Heart left ventricle (tissue), 16 donors: ENCODE measurements around the gene NMRAL1. TPM values are rescaled to one million over a fixed set of nuclear protein-coding genes. Genes with fewer than 3 reads are reported as not detected.

ENCODE experiments used
- ATAC-seq, 4 donors: fragments of 200-7000 bp; cut with Tn5 transposase; one replicate each; pipeline ENCODE4 v1.9.1; 2020 to 2022; ENCODE audit warnings: moderate library complexity in 4 of 4, mild to moderate bottlenecking in 3 of 4, moderate number of reproducible peaks in 1 of 4
- DNase-seq, 5 donors: peaks; one replicate each; pipeline ENCODE4 v3.0.0-alpha.2; 2020
- H3K27ac ChIP-seq, 12 donors: fragments of 200-600 bp; sonication (generic) in 4 of 12; one replicate each; pipeline versions ENCODE4 v1.5.0 to v1.8.0; 2016 to 2022; ENCODE audit warnings: mild to moderate bottlenecking in 2 of 12
- H3K27me3 ChIP-seq, 9 donors: fragments of 200-600 bp; sonication (generic) in 2 of 9; one replicate each; pipeline versions ENCODE4 v1.5.1 to v1.8.0; 2016 to 2022; ENCODE audit warnings: mild to moderate bottlenecking in 3 of 9
- H3K36me3 ChIP-seq, 9 donors: fragments of 200-600 bp; sonication (generic) in 2 of 9; one replicate each; pipeline versions ENCODE4 v1.5.0 to v1.8.0; 2018 to 2022; ENCODE audit warnings: mild to moderate bottlenecking in 2 of 9
- H3K4me1 ChIP-seq, 12 donors: fragments of 200-600 bp; sonication (generic) in 4 of 12; one replicate each; pipeline versions ENCODE4 v1.5.0 to v1.8.0; 2016 to 2022; ENCODE audit warnings: mild to moderate bottlenecking in 3 of 12
- H3K4me3 ChIP-seq, 12 donors: fragments of 200-600 bp; sonication (generic) in 4 of 12; one replicate each; pipeline versions ENCODE4 v1.5.0 to v1.8.0; 2017 to 2022; ENCODE audit warnings: mild to moderate bottlenecking in 9 of 12, moderate library complexity in 4 of 12
- H3K9me3 ChIP-seq, 12 donors: fragments of 200-600 bp; sonication (generic) in 4 of 12; one replicate each; pipeline versions ENCODE4 v1.5.0 to v1.8.0; 2016 to 2022; ENCODE audit warnings: mild to moderate bottlenecking in 1 of 12
- POLR2A ChIP-seq, 2 donors: fragments of 450-650 bp; IDR thresholded peaks; one replicate each; pipeline ENCODE4 v1.6.1; 2017; ENCODE audit warnings: antibody characterized with exemption in 2 of 2, mild to moderate bottlenecking in 2 of 2, moderate library complexity in 2 of 2
- WGBS, 4 donors: extraction: QIAGEN DNeasy Blood & Tissue Kit in 2 of 4; methylation state at CpG; one replicate each; pipeline versions ENCODE4 v1.1.5 to v1.1.7; 2013 to 2018; 5-methylcytosine and 5-hydroxymethylcytosine counted together
- intact Hi-C, 10 donors: fragments of 100-400 bp; cut with DNase I; formaldehyde crosslinking; loops; one replicate each; pipeline versions ENCODE4 v1.11.1 to v1.14.2; 2022
- polyA plus RNA-seq, 2 donors: library from polyadenylated mRNA; stranded (reverse); fragments of 200-250 nt; gene quantifications; one replicate each; pipeline ENCODE4 v1.2.3, GENCODE V29; 2013
- total RNA-seq, 9 donors: library from RNA; depleted of rRNA in 2 of 9; stranded (reverse); fragments of >200 nt in 2 of 9; fragmentation: NEBNext Ultra II Directional in 3 of 9; extraction: Animal tissue kit (Norgen Biotek cat#: 25700) in 3 of 9; gene quantifications; one replicate each; pipeline versions ENCODE4 v1.1.0 to v1.2.4, GENCODE V29; 2016 to 2023
- TF ChIP-seq, protein P1 (sequence below), 12 donors: fragments of 200-600 bp; sonication (generic) in 4 of 12; IDR thresholded peaks; one replicate each; pipeline versions ENCODE4 v1.5.0 to v1.8.0; 2018 to 2022; ENCODE audit warnings: antibody characterized with exemption in 12 of 12, mild to moderate bottlenecking in 5 of 12
- donor health status: ischemic (EF 13 %, LVEDD 7.1; RV severe dilation, severe dysfunction).
- donor health status: healthy with polysubstance abuse.
- donor health status: DM: no; HTN: yes; CAD: no.
- donor health status: DM: no; HTN: no; CAD: no.
- donor health status: ischemic (EF 25% LVEDD 6.9; RV normal size, moderate dysfunction).
- donor health status: ischemic (EF 25% LVEDD 5.7; RV mildly dilated, moderate dysfunction).
- donor health status: healthy.
- donor health status: DM: yes; HTN: yes; CAD: no.
- donor health status: ischemic (EF 35%, LVEDD 5.7; RV mildly dilated, moderate dysfunction).
- donor health status: nonischemic (EF 11% LVEDD 7.7; RV severe dilation, severe dysfunction).
- donor health status: DM: yes; HTN: yes; CAD: no.
- donor health status: PGD.
- donor health status: ischemic (EF 29% LVEDD 5.4; RV normal size, mild dysfunction).
- donor health status: nonischemic (EF 23%, LVEDD 6.1; RV moderate dilation, normal function).

The NMRAL1 gene
- total and polyA plus RNA-seq, 11 donors: 12.0 to 47.5 (median 25.4) TPM

DNA sequence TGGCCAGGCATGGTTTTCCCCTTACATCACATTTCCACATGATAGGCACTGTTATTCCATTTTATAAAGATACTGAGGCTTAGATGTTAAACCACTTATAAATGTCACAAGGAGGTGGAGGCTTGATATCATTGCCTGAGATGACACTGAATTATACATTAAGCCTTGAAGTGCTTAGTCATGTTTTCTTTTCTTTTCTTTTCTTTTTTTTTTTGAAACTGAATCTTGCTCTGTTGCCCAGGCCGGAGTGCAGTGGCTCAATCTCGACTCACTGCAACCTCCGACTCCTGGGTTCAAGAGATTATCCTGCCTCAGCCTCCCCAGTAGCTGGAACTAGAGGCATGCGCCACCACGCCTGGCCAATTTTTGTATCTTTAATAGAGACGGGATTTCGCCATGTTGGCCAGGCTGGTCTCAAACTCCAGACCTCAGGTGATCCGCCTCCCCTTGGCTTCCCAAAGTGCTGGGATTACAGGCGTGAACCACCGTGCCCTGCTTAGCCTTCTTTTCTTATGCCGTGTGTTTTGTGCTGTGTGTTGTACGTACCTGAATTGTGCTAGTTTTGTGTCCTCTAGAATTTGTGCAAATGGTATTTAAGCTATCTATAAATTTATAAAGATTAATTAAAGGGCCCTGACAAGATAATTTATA lies 47.6 kb downstream of the NMRAL1 start:
- intact Hi-C loops: loop anchor here in 1 of 10 donors (5.0 kb wide), 1 partner anchor 110 kb away; the partner anchor contains the start of gene CDIP1
- Histone ChIP-seq H3K27ac (peak overlapping the region in 5 of 12 donors; percentile 93 to 99 (median 96)), H3K4me3 (peak overlapping the region in 11 of 12 donors; percentile 64 to 99 (median 81)), H3K27me3 (no peaks in the 10 kb centered on the region), H3K4me1 (peaks cover 0 to 29% (median 16%) of the 10 kb centered on the region in 12 donors), H3K9me3 (no peaks in the 10 kb centered on the region), H3K36me3 (peaks cover 0 to 16% (median 6%) of the 10 kb centered on the region in 9 donors)
- ATAC-seq (no peak), DNase-seq (no peak)
- 90 to 93% (median 91%) methylated on average over 12 of the region's 12 CpGs for WGBS, 4 donors
- TF ChIP-seq, protein P1, sequence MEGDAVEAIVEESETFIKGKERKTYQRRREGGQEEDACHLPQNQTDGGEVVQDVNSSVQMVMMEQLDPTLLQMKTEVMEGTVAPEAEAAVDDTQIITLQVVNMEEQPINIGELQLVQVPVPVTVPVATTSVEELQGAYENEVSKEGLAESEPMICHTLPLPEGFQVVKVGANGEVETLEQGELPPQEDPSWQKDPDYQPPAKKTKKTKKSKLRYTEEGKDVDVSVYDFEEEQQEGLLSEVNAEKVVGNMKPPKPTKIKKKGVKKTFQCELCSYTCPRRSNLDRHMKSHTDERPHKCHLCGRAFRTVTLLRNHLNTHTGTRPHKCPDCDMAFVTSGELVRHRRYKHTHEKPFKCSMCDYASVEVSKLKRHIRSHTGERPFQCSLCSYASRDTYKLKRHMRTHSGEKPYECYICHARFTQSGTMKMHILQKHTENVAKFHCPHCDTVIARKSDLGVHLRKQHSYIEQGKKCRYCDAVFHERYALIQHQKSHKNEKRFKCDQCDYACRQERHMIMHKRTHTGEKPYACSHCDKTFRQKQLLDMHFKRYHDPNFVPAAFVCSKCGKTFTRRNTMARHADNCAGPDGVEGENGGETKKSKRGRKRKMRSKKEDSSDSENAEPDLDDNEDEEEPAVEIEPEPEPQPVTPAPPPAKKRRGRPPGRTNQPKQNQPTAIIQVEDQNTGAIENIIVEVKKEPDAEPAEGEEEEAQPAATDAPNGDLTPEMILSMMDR (IDR thresholded peaks at IDR 0.05): no peak
- no peak for TF ChIP-seq POLR2A (IDR thresholded peaks at IDR 0.05)

DNA sequence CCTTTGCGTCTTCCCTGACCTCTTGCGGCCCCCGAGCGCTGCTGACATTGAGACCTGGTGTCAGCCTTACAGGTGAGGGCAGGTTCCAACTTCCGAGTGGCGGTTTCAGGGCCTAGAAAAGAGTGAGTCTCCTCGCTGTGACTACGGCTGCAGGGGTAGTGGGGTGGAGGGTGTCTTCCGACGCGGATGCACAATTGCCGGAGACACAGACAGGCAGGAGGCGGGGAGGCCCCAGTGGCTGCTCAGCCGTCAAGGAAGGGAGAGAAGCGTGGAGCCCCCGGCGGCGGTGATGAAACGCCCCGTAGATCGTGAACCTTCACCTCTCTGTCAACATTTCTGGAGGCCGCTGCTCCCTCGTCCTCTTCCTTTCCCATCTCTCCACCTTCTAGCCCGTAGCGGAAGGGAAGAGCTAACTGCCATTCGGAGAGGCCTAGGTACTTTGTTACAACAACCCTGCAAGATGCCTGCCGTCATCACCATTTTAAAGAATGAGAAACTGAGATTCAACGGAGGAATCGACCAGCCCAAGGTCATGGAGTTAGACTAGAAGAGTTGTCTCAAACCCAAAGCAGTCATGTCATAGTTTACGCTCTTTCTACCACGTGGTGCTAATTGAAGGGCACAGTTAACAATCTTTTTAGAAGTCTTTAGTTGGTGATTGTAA lies 48.3 kb downstream of the NMRAL1 start:
- peak overlapping the region; percentile 90 to 99 (median 96) for H3K27ac ChIP-seq
- DNase-seq (no peak), ATAC-seq (peak in 2 of 4 donors; percentile 5 to 26)
- no peak for TF ChIP-seq POLR2A (IDR thresholded peaks at IDR 0.05)
- TF ChIP-seq, protein P1 (IDR thresholded peaks at IDR 0.05): no peak
- H3K4me1 ChIP-seq: peaks cover 0 to 36% (median 16%) of the 10 kb centered on the region in 12 donors
- H3K36me3 ChIP-seq: peaks cover 0 to 9% (median 0%) of the 10 kb centered on the region in 9 donors
- H3K9me3 ChIP-seq: no peaks in the 10 kb centered on the region
- H3K27me3 ChIP-seq: no peaks in the 10 kb centered on the region
- 3 to 5% (median 3%) methylated on average over 31 of the region's 31 CpGs for WGBS, 4 donors
- intact Hi-C loops: loop anchor here in 1 of 10 donors (5.0 kb wide), 1 partner anchor 111 kb away; the partner anchor contains the start of gene CDIP1
- peak overlapping the region; percentile 64 to 99 (median 82) for H3K4me3 ChIP-seq

DNA sequence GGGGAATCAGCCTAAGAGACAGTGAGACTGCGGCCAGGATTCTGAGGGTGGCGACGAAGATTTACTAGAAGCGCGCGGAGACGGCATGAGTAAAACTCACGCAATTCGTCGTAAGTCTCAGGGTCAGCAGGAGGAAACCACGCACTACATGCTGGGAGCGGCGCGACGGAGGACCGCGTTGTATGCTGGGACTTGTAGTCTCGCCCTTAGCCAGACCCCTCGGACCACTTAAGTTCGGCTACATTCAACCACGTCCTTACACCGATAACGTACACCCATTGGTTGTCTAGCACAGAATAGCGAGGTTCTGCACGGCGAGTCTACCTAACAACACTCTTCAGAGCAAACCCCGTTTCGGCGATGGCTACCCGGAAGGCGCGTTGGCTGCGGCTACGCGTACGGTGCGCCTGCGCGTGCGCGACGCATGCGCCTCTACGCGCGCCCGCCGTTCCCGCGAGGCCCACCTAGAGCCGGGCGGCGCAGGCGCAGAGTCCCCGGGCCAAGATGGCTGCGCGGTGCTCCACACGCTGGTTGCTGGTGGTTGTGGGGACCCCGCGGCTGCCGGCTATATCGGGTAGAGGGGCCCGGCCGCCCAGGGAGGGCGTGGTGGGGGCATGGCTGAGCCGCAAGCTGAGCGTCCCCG lies 48.9 kb downstream of the NMRAL1 start, which contains the start of gene DNAJA3:
TSS of gene DNAJA3 (plus strand) at position 491 of the 643 bp plus-strand sequence. CDS start at position 505, 14 bp downstream.
- TF ChIP-seq, protein P1 (IDR thresholded peaks at IDR 0.05): peak in 2 of 12 donors; percentile 7 to 13
- TF ChIP-seq POLR2A (IDR thresholded peaks at IDR 0.05): peak; percentile 24 to 85
- 0% methylated on average over 61 to 68 of the region's 68 CpGs for WGBS, 4 donors
- Histone ChIP-seq H3K36me3 (peaks cover 0 to 4% (median 0%) of the 10 kb centered on the region in 9 donors), H3K4me3 (peak within 1 kb of the TSS; percentile 64 to 99 (median 82)), H3K9me3 (no peaks in the 10 kb centered on the region), H3K4me1 (peaks cover 0 to 42% (median 16%) of the 10 kb centered on the region in 12 donors), H3K27me3 (no peaks in the 10 kb centered on the region), H3K27ac (peak within 1 kb of the TSS; percentile 90 to 99 (median 96))
- ATAC-seq (peak; percentile 95 to 99 (median 98)), DNase-seq (peak; percentile 90 to 96 (median 92))
- intact Hi-C loops: loop anchor here in 1 of 10 donors (5.0 kb wide), 1 partner anchor 112 kb away; the partner anchor contains the start of gene CDIP1
